ENCODE measurements around the gene GGA1.

GGA1 gene

GRCh38 chr22:37624017-37624365 is 15.4 kb downstream of the GGA1 start:
- Histone ChIP-seq H3K27ac (peak overlapping the region in 13 of 21 experiments; percentile 1 to 79 (median 47)), H3K4me3 (no peak overlapping the region)

GRCh38 chr22:37624876-37625275 is 16.2 kb downstream of the GGA1 start:
- no peak overlapping the region for H3K4me3 ChIP-seq
- H3K27ac ChIP-seq = peak overlapping the region in 8 of 21 experiments; percentile 9 to 93 (median 66)

GRCh38 chr22:37625737-37626136 is 17.1 kb downstream of the GGA1 start:
- Histone ChIP-seq H3K27ac (peak overlapping the region in 18 of 21 experiments; percentile 0 to 93 (median 70)), H3K4me3 (no peak overlapping the region)

GRCh38 chr22:37626144-37626543 is 17.5 kb downstream of the GGA1 start:
- no peak overlapping the region for H3K4me3 ChIP-seq
- peak overlapping the region in 20 of 21 experiments; percentile 0 to 93 (median 62) for H3K27ac ChIP-seq

- H3K27ac ChIP-seq = peak overlapping the region in 19 of 21 experiments; percentile 0 to 93 (median 65)
- H3K4me3 ChIP-seq = no peak overlapping the region
Observed at GRCh38 chr22:37626556-37627075, 18.0 kb downstream of the GGA1 start.

GRCh38 chr22:37627121-37627520 is 18.5 kb downstream of the GGA1 start:
- peak overlapping the region in 18 of 21 experiments; percentile 3 to 93 (median 72) for H3K27ac ChIP-seq

GRCh38 chr22:37627545-37627944 is 18.9 kb downstream of the GGA1 start:
- Histone ChIP-seq H3K4me3 (no peak overlapping the region), H3K27ac (peak overlapping the region in 19 of 21 experiments; percentile 3 to 93 (median 68))

More at GRCh38 chr22:37627121-37627520, 18.5 kb downstream of the GGA1 start:
- H3K4me3 ChIP-seq = no peak overlapping the region

GRCh38 chr22:37628830-37629229 is 20.2 kb downstream of the GGA1 start:
- Histone ChIP-seq H3K27ac (peak overlapping the region in 6 of 21 experiments; percentile 3 to 93 (median 78)), H3K4me3 (no peak overlapping the region)

GRCh38 chr22:37629928-37630327 is 21.3 kb downstream of the GGA1 start:
- Histone ChIP-seq H3K4me3 (no peak overlapping the region), H3K27ac (peak overlapping the region in 2 of 21 experiments; percentile 27 to 100)

- Histone ChIP-seq H3K27ac (peak overlapping the region in 11 of 21 experiments; percentile 8 to 100 (median 78)), H3K4me3 (no peak overlapping the region)
Observed at GRCh38 chr22:37630839-37631435, 22.3 kb downstream of the GGA1 start.

- no peak overlapping the region for H3K4me3 ChIP-seq
- H3K27ac ChIP-seq = peak overlapping the region in 16 of 21 experiments; percentile 8 to 100 (median 78)
Observed at GRCh38 chr22:37631448-37632173, 23.0 kb downstream of the GGA1 start.

GRCh38 chr22:37632174-37633088 is 23.8 kb downstream of the GGA1 start:
- Histone ChIP-seq H3K27ac (peak overlapping the region in 20 of 21 experiments; percentile 58 to 100 (median 78)), H3K4me3 (no peak overlapping the region)

- H3K27ac ChIP-seq = peak overlapping the region in 20 of 21 experiments; percentile 58 to 100 (median 78)
- H3K4me3 ChIP-seq = peak overlapping the region in 2 of 7 experiments; percentile 0 to 2
Observed at GRCh38 chr22:37633089-37633624, 24.5 kb downstream of the GGA1 start.

- peak overlapping the region in 2 of 7 experiments; percentile 0 to 2 for H3K4me3 ChIP-seq
- H3K27ac ChIP-seq = peak overlapping the region in 20 of 21 experiments; percentile 58 to 100 (median 78)
Observed at GRCh38 chr22:37633625-37634416, 25.2 kb downstream of the GGA1 start.

- peak overlapping the region in 20 of 21 experiments; percentile 58 to 100 (median 78) for H3K27ac ChIP-seq
- H3K4me3 ChIP-seq = no peak overlapping the region
Observed at GRCh38 chr22:37634417-37634924, 25.8 kb downstream of the GGA1 start.

GRCh38 chr22:37635157-37635556 is 26.5 kb downstream of the GGA1 start:
- no peak overlapping the region for H3K4me3 ChIP-seq
- peak overlapping the region in 18 of 21 experiments; percentile 58 to 100 (median 78) for H3K27ac ChIP-seq

- Histone ChIP-seq H3K4me3 (no peak overlapping the region), H3K27ac (peak overlapping the region in 15 of 21 experiments; percentile 1 to 100 (median 84))
Observed at GRCh38 chr22:37636186-37636948, 27.7 kb downstream of the GGA1 start.

- no peak overlapping the region for H3K4me3 ChIP-seq
- peak overlapping the region in 14 of 21 experiments; percentile 1 to 100 (median 88) for H3K27ac ChIP-seq
Observed at GRCh38 chr22:37636949-37637273, 28.3 kb downstream of the GGA1 start.
